Suprapubic skin (tissue), 4 donors: ENCODE results near the gene GNS.

ENCODE experiments used
- POLR2A ChIP-seq, 2 donors: fragments of 450-650 bp; IDR thresholded peaks; one replicate each; pipeline ENCODE4 v1.6.1; 2017; ENCODE audit warnings: antibody characterized with exemption in 2 of 2, mild to moderate bottlenecking in 2 of 2, moderate library complexity in 2 of 2
- POLR2AphosphoS5 ChIP-seq, 3 donors: sonication (generic); formaldehyde crosslinking; IDR thresholded peaks; one replicate each; pipeline ENCODE4 v1.6.1; 2017; ENCODE audit warnings: antibody characterized with exemption in 3 of 3

DNA sequence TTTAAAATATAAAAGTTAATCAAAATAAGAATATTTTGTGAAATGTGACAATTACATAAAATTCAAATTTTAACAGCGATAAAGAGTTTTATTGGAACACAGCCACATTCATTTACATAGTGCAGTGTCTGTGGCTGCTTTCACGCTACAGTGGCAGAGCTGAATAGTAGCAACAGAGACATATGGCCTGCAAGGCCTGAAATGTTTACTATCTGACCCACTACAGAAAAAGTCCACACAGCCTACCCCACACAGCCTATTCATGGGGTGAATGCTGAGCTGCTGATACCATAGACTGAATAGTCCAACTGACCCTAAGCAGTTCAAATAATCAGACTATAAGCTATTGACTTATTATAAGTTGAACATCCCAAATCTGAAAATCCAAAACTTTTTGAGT lies 13.2 kb downstream of the GNS start:
- TF ChIP-seq POLR2A (IDR thresholded peaks at IDR 0.05) (no peak), POLR2AphosphoS5 (IDR thresholded peaks at IDR 0.05) (no peak)
